HG02610 (cell line): Measurements from ENCODE around the gene CHPF2.

Experiments used
- ATAC-seq: cut with Tn5 transposase; IDR thresholded peaks from one replicate; pipeline ENCODE4 v1.9.1; 2021; ENCODE audit warnings: mild to moderate bottlenecking, moderate library complexity; ENCODE audit not compliant: unreplicated experiment

Gene CHPF2

GRCh38 chr7:151282111-151282510 lies 49.8 kb downstream of the CHPF2 start:
- no peak for ATAC-seq

DNA sequence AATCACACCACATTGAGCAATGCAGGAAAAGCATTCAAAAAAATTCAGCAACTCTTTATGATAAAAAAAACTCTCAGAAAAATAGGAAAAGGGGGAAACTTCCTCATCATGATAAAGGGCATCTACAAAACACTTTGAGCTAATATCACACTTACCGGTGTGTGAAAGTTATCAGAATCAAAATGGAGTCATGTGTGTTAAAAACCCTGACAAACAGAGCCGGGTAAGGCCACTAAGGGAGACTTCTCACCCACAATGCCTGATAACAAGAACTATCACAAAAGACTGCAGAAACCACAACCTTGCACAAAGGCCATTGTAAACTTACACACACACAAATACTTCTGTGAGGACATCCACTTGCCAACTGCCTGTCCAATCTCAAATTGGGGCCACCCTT lies 51.0 kb downstream of the CHPF2 start:
- no peak for ATAC-seq

GRCh38 chr7:151286148-151286547 lies 53.9 kb downstream of the CHPF2 start:
- ATAC-seq = no peak
